Ramos (cell line): ENCODE measurements around the gene POU2AF1.
"Not testable (repeated sequence)": the region's sequence is repeated elsewhere in the genome, so short reads cannot be mapped to it uniquely, and the experiment has no call there.

Experiments used
- in situ Hi-C: fragments of 300-500 bp; cut with MboI; formaldehyde crosslinking; loops from one replicate; pipeline ENCODE4 v1.14.3; 2022; ENCODE audit warnings: low sequenced_read_pairs; ENCODE audit not compliant: unreplicated experiment

POU2AF1 gene

DNA sequence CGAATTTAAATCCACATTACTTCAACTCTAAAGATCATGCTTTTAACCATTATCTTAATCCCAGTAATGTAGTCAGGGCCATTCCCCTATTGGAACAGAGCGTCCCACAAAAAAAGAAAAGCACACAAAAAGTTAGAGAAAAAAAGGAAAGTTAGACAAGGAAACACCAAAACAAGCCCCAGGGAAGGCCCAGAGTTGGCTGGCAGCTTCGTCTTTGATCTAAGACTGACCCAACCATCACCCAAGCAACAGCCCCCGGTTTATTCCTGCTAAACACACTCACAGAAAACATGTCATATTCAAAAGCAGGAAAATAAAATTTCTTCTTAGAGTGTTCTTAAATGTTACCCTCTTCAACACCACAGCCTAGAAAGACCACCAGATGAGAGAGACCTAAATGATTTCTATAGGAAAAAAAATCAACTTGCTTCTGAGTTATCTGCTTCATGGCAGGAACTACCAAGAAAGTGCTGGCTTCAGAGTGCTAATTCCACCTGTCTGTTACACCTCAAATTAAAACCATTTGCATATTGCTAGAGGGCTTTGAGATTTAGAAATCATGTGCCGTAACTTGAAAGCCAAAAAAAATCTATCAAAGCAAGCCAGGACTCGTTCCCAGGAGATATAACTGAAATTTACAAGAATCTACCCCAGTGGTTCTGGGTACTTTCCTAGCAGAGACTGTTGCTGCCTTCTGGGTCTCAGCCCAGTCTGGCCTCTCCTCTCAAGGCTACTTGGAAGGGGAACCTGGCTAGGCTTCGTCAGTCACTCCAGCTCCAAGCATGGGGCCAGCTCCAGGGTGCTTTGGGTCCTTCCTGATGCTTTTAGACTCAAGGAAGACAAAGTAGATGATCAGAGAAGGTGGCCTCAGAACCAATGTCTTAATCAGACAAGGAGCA, 49.5 kb downstream of the POU2AF1 start:
- in situ Hi-C loops = no loop called here

DNA sequence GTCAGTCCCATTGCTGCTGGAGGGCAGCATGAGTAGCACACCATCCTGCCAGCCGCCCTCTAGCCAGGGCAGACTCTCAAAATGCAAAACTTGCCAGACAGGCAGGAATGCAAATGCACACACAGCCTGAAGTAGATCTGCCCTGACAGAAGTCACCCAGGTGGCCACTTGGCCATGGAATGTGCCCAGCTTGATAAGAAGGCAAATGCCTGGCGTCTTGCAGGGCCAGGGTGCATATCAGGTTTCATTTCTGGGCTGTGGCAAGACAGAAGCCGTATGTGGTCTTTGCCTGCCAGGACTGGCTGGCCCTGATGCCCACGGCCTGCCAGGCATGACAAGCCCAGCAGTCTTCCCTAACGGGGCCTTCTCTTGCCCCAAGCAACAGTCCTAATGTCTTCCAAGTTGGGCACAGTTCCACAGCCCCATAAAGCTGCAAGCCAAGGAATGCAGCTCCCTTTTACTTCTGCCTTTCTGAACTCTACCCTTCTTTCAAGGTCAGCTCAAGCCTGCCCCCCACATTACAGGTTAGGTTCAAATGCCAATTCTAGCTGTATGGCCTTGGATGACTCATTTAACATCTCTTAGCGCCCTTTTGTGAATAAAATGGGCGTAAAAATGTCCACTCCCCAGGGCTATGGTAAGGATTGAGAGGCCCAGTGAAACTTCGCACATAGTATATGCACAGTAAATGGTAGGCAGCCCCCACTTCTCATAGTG, 51.0 kb downstream of the POU2AF1 start:
- in situ Hi-C loops = no loop called here

DNA sequence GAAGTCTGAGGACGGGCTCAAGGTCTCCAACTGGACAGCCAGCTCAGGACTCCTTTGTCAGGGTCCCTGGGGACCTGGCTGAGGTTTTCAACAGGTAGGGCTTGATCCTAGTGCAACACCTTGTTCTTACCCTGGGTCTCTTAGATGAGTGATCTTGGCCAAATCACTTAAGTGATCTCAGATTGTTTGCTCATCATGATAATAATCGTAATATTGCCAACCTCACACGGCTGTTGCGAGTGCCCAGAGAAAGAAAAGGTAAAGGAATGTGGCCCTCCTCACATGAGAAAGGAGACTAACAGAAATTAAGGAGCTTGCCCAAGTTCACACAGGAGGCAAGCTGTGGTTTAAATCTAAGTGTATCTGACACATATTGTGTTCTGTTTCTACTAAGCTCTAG, 52.3 kb downstream of the POU2AF1 start:
- in situ Hi-C loops = no loop called here

DNA sequence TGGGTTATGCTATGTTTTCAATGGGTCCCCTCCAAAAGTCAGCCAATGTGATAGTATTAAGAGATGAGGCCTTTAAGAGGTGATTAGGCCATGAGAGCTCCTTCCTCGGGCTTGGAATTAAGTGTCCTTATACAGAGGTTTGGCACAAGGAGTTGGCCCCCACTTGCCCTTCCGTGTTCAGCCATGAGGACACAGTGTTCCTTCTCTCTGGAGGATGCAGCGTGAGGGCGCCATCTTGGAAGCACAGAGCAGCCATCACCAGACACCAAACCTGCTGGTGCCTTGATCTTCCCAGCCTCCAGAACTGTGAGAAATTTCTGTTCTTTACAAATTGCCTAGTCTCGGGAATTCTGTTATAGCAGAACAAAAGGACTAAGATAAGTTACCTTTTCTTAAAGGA, 53.8 kb downstream of the POU2AF1 start:
- in situ Hi-C loops = no loop called here

DNA sequence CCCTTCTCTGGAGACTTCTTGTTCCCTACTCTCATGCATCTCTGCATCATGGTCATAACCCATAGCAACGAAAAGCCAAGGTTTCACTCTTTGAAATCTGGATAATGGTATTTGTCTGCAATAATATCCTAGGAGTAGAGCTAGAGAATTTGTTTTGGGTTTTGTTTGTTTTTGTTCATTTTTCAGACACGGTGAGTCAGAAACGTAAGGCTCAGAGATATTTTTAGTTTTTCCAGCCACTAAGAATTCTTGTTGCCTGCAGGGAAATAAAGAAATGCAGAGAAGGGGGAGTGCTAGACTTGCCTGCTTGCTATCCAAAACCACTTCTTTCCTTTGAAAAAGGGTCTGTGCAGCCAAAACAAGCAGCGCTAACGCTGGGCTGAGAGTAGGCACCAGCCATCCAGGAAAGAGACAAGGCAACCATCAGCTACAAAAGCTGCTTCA, 54.8 kb downstream of the POU2AF1 start:
- in situ Hi-C loops = no loop called here

DNA sequence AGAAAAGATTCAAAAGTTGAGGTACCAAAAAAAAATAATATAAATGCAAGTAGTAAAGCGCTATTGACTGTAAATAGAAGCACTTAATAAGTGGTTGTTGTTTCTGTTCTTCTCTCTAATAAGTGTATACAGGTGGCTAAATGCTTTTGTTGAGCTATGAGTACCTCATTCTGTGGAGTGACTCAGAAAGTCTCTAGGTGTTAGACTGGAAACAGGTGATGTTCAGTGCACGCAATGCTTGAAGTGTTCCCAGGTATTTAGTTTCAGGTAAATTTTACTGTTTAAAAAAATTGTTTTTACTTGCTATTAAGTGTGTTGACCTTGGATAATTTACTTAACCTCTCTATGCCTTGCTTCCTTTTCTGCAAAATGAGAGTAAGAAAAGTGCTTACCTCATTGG, 56.5 kb downstream of the POU2AF1 start:
- in situ Hi-C loops = no loop called here

DNA sequence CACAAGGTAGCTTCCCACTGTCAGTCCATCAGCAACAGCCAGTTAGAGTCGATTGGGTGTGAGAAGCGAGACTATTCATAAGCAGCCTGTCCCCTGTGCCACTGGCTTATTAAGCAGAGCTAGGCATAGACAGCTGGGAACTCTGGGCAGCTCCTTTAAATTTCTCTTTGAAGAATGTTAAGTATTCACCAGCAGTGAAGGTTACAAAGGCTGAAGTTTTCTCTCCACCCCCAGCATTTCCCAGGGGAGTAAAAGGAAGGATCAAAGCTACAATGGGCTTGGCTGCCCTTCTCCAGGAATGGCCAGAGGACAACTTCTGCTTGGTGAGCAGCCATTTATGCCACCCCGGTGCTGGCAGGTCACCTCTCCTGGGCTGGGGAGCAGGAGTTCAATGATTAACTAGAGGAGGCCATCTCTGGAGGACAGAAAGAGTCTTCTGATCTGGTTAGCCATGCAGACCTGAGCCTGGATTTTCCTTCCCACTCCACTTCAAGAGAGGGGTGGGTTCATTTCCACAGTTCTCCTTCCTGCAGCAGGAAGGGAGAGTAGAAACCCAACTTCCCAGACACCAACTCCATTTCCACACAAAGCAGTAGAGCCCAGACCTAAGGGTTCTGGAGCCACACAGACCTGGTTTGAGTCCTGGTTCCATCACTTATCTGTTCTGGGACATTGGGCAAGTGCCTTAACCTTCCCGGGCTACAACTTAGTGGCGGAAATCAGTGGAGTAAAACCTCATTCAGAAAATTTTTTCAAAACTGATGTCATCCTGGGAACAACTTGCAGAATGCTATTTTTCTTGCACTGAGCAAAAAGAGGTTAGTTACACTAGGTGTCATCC, 58.1 kb downstream of the POU2AF1 start:
- in situ Hi-C loops = no loop called here

DNA sequence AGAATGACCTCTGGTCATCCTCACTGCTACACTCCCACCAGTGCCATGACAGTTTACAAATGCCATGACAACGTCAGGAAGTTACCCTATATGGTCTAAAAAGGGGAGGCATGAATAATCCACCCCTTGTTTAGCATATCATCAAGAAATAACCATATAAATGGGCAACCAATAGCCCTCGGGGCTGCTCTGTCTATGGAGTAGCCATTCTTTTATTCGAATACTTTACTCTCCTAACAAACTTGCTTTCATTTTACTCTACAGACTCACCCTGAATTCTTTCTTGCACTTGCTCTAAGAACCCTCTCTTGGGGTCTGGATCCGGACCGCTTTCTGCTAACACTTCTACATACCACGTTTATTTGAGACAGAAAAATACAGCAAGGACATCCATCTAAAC, 58.9 kb downstream of the POU2AF1 start:
- in situ Hi-C loops = not testable (repeated sequence)

DNA sequence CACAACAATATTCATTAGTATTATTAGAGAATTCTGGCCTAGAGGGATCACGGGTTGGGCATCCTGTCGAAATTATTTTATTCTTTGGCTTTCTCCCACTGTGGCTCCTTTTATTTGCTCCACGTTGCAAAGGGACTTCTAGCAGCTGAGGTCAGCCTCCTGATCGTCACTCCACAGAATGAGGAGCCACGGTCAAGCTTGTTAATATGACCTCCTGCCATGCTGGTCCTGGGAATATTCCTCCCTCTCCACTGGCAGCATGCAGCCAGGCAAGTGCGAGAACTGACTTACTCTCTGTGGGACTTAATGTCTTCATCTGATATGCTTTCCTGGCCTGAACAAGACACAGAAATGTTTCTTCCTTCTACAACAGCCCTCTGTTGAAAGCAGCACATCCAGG, 59.8 kb downstream of the POU2AF1 start:
- in situ Hi-C loops = no loop called here

DNA sequence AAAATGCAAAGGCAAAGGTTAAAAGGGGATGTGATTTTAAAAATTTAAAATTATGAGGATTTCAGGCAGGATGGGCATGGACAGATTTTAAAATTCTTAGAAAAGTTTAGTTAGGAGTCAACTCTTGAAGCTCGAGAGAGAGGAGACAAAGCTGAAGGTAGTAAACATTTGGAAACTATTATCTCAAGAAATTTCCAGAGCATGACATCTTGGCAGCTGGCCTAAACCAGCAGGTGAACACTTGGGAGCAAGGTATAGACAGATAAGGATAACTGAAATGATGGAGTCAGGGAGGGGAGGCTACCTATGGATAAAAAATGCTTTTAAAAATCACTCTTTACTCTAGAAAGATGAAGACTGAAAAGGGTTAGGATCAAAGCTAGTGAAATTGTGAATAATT, 67.0 kb downstream of the POU2AF1 start:
- in situ Hi-C loops = no loop called here

DNA sequence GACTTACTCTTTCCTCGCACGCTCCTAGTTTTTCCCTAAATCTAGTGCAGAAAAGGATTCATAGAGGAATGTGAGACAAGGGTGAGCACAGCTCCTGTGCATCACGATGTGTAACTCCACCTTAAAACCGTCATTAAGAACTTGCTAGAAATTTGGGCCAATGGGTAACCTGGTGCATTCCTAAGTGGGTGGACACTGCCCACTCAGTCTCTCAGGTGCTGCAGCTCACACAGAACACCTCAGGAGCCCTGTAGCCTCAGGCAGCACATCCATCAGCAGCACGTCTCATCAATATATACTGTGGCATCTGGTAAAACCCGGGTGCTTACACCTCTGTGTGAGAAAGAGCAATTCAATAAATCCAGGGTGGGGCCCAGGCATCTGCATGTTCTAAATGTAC, 68.4 kb downstream of the POU2AF1 start:
- in situ Hi-C loops = no loop called here

DNA sequence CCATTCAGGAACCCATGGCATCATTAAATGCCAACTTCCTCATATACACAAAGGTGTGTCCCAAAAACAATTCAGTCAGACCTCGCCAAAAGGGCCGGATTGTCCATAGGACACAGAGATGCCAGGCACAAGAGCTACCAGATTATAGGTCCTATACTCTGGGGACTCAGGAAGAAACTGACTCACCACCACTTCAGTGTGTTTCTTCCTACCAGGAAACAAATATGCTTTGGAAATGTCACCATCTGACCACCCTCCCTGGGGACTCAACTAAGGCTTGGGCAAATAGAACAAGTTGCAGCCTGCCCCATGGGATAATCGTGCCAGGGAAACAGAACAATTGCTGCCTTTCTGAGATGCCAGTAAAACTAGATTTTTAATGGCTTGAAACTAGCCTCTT, 69.0 kb downstream of the POU2AF1 start:
- in situ Hi-C loops = no loop called here

DNA sequence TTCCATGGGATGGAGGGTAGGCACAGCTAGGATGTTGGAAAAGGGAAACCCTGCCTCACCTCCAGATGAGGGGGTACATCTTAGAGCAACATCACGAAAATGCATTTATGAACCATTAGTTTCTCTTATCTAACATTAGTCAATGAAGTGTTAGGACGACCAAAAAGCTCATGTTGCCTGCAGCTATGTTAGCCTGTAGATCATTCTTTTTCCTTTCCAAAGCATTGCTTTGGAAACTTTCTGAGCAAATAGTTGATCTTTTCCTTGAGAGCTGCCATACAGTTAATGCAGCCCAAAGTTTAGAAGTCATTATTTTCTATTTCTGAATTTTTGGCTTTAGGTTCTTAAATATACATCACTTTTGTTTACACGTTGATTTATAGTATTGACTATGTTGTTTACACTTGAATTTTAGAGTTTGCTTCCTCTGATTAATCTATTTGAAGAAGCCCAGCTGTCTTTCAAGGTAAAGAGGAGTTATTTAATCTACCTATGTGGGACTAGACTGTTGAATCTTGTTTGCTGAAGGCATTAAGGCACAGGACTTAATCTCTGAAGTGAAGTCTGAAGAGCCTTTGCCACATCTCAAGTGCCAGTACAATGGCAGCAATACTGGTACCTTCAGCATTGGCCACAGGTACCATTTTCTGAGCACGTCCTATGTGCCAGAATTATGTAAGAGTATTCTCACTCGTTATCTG, 69.7 kb downstream of the POU2AF1 start:
- in situ Hi-C loops = no loop called here

DNA sequence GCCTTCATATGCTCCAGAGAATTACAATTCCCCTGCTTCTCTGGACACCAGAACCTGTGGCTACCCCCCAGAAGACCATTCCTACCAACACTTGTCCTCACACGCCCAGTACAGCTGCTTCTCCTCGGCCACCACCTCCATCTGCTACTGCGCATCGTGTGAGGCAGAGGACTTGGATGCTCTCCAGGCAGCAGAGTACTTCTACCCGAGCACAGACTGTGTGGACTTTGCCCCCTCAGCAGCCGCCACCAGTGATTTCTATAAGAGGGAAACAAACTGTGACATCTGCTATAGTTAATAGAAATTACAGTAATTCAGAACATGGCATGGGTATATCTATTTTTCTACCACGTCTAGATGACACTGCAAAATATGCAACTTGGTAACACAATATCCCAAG, 70.9 kb downstream of the POU2AF1 start:
- in situ Hi-C loops = no loop called here

DNA sequence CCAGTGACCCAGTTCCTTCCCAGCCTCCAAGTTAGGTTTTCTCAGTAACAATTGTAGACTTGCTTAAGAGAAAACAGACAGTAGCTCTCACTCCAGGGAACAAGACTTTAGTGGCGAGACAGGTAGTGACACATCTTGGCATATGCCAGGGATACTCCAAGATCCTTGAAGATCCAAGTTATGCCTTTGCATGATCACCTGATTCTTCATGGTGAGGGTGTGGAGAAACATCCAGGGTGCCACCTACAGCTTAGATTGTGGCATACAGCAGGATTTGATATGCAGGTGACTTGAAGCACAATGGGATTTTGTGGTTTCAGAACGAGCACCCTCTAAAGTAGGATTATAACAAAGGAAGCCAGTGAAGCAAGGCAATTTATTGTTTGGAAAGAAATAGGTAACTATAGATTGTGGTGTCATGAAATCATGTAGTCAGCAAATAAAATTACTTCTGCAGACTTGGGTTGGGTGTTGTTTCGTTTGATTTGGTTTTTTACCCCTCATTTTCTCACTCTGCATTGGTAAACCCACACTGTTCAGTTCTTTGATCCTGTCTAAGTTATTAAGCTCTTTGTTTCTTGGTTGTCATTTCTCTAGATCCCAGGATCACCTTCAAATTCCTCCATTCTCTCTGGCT, 71.5 kb downstream of the POU2AF1 start:
- in situ Hi-C loops = no loop called here

DNA sequence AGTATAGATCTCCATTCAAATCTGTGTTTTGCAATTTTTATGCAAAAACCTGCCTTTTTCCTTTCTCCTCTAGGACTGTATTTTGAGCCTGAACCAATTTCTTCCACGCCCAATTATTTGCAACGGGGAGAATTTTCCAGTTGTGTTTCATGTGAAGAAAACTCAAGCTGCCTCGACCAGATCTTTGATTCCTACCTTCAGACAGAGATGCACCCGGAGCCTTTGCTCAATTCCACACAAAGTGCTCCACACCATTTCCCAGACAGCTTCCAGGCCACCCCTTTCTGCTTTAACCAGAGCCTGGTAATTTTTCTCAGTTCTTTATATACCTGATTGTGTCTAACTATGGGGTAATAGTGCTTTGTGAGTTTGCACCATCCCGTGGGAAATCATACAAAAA, 72.8 kb downstream of the POU2AF1 start:
- in situ Hi-C loops = no loop called here

DNA sequence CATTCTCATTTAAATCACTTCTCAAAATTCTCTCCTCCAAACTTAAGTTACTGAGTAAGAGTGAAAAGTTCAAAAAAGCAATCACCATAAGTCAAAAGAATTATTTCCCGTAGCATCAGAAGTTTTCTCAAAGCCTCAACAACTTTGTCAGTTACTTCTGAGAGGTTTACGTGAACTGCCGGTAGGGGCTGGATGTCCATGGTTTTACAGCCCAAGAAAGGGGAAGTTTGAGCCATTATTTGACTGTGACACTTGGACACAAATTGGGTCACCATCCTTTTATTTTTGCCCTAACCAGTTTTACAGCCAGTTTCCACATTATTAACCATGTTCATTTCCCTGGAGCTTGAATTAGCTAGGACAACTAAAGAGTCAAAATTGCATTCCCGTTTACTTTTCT, 73.2 kb downstream of the POU2AF1 start:
- in situ Hi-C loops = no loop called here

DNA sequence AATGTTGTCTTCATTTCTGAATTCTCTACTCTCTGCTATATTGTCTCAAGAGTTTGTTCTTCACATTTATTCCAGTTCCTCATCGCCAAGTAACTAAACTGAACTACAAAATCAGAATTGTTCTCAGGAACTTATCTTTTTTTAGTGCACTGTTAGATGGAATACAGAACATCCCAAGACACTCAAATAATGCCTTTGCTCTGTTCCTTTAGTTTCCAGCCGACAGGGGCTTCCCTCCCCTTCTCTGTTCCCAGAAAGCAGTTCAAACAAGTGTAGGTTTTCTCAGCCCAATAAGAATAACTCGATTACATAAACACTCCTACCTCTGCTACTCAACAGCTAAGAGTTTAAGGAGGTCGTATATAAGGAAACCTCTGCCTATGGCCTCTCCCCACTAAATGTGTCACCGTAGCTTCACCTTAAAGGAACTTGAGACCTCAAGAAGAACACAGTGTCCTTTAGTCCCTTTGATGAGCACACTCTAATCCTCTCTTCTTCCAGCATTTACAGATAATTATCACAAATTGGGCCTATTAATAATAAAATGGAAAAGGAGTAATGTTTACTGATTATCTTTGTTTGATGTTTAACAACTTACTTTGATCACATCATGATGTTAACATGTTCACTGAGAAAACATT, 73.8 kb downstream of the POU2AF1 start:
- in situ Hi-C loops = no loop called here

DNA sequence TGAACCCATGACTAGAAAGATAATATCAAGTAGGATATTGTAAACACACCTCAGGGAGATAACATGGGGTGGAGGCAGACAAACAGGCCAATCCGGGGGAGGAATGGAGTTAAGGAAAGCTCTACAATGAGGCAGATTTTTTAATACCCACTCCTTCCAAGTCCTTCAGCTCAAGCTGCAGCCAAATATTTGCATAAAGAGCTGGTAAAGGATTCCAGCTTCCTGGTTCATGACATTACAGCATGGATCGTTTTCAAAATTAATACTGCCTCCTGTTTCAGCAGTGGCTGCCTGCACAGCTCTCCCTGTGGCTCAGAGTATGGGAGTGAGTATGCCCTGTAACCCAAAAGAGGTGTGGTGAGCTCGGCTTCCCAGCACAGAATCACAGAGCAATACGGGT, 75.6 kb downstream of the POU2AF1 start:
- in situ Hi-C loops = no loop called here
